ENCODE data around the gene PITPNB.

Gene PITPNB

DNA sequence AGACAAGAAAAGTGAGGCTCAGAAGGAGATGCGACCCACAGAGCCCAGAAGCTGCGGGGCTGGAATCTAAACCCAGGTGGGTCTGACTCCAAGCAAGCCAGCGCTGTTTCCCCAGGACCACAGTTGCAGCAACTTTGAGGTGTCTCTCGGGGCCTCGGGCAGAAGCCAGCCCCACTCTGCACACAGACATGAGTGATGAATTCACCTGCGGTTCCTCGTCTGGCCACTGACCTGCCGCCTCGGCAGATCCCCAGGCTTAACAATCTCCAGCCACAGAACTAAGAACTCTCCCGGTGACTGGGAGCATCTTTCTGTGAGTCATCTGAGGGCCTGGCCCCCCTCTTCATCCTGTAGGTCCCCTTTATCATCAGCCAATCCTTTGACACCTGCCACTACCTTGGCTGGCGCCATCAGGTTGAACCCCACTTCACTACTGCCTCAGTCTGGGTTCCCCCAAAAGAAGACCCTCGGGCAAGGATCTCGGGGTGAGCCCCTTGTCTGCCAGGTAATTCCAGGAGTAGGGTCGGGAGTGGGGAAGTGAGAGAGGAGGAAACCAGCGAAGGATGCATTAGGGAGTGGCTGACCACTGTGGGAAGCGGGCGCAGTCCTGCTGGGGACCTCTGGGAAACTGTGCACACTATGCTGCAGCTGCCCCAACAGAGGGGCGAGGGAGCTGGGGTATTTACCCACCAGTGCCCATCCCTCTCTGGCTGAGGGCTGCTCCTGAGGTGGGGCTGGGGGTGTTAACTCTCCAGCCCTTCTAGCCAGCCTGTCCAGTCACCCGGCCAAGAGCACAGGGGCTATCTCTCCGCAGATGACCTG is 84.5 kb downstream of the PITPNB start:
- TF ChIP-seq, protein P1, sequence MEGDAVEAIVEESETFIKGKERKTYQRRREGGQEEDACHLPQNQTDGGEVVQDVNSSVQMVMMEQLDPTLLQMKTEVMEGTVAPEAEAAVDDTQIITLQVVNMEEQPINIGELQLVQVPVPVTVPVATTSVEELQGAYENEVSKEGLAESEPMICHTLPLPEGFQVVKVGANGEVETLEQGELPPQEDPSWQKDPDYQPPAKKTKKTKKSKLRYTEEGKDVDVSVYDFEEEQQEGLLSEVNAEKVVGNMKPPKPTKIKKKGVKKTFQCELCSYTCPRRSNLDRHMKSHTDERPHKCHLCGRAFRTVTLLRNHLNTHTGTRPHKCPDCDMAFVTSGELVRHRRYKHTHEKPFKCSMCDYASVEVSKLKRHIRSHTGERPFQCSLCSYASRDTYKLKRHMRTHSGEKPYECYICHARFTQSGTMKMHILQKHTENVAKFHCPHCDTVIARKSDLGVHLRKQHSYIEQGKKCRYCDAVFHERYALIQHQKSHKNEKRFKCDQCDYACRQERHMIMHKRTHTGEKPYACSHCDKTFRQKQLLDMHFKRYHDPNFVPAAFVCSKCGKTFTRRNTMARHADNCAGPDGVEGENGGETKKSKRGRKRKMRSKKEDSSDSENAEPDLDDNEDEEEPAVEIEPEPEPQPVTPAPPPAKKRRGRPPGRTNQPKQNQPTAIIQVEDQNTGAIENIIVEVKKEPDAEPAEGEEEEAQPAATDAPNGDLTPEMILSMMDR (IDR thresholded peaks at IDR 0.05; ENCODE audit: low read length), result no peak
- TF ChIP-seq EZH2 (IDR thresholded peaks at IDR 0.05; ENCODE audit: borderline replicate concordance, low read length), result no peak
- H3K4me3 ChIP-seq (ENCODE audit: low read depth, low read length, poor library complexity, severe bottlenecking), result no peak overlapping the region
- no peaks in the 10 kb centered on the region for H3K79me2 ChIP-seq (ENCODE audit: insufficient read depth, low read length)
- H3K9ac ChIP-seq (ENCODE audit: low read length), result no peak overlapping the region
- no peak overlapping the region for H2AFZ ChIP-seq (ENCODE audit: low read length)
- no peaks in the 10 kb centered on the region for H4K20me1 ChIP-seq (ENCODE audit: insufficient read depth, low read length)
- H3K36me3 ChIP-seq (ENCODE audit: insufficient read depth, low read length), result no peaks in the 10 kb centered on the region
- H3K9me3 ChIP-seq (ENCODE audit: low read length), result peaks cover 4% of the 10 kb centered on the region; the same call in 1 of the 2 replicates
- no peak overlapping the region for H3K27ac ChIP-seq (ENCODE audit: low read depth, low read length, poor library complexity, severe bottlenecking)
- no peak overlapping the region for H3K4me2 ChIP-seq (ENCODE audit: low read length)
- H3K4me1 ChIP-seq (ENCODE audit: insufficient read depth, low read length, severe bottlenecking), result no peaks in the 10 kb centered on the region
- H3F3A ChIP-seq (ENCODE audit: insufficient read depth, low read length), result no peaks in the 10 kb centered on the region
- H3K27me3 ChIP-seq (ENCODE audit: insufficient read depth, low read length), result peaks cover 3% of the 10 kb centered on the region; the same call in 1 of the 2 replicates
- no peaks in the 10 kb centered on the region for H3K9me2 ChIP-seq (ENCODE audit: low read depth, low read length)

DNA sequence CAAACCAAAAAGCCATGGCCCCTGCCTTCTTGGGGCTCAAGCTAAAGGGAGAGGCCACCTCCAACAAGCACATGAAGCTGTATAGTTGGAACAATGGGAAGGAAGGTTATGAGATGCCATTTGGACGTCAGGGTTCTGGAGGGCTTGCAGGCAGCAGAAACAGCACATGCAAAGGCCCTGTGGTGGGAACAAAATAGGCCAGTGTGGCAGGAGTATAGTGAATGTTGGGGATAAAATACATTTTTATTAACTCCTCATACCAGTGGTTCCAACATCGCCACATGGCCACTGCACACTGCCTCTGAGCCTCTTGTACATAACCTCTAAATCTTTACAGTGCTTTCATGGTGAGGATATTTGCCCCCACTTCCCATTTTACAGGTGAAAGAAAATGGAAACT is 85.3 kb downstream of the PITPNB start:
- H3K9me3 ChIP-seq (ENCODE audit: low read length), result peaks cover 4% of the 10 kb centered on the region; the same call in 1 of the 2 replicates
- no peak overlapping the region for H3K4me2 ChIP-seq (ENCODE audit: low read length)
- no peaks in the 10 kb centered on the region for H3K36me3 ChIP-seq (ENCODE audit: insufficient read depth, low read length)
- H3K79me2 ChIP-seq (ENCODE audit: insufficient read depth, low read length), result no peaks in the 10 kb centered on the region
- H4K20me1 ChIP-seq (ENCODE audit: insufficient read depth, low read length), result no peaks in the 10 kb centered on the region
- peaks cover 3% of the 10 kb centered on the region; the same call in 1 of the 2 replicates for H3K27me3 ChIP-seq (ENCODE audit: insufficient read depth, low read length)
- no peak overlapping the region for H2AFZ ChIP-seq (ENCODE audit: low read length)
- H3K4me3 ChIP-seq (ENCODE audit: low read depth, low read length, poor library complexity, severe bottlenecking), result no peak overlapping the region
- H3K4me1 ChIP-seq (ENCODE audit: insufficient read depth, low read length, severe bottlenecking), result no peaks in the 10 kb centered on the region
- H3K27ac ChIP-seq (ENCODE audit: low read depth, low read length, poor library complexity, severe bottlenecking), result no peak overlapping the region
- no peak overlapping the region for H3K9ac ChIP-seq (ENCODE audit: low read length)
- no peaks in the 10 kb centered on the region for H3K9me2 ChIP-seq (ENCODE audit: low read depth, low read length)
- TF ChIP-seq EZH2 (IDR thresholded peaks at IDR 0.05; ENCODE audit: borderline replicate concordance, low read length), result no peak
- TF ChIP-seq, protein P1 (IDR thresholded peaks at IDR 0.05; ENCODE audit: low read length), result no peak
- no peaks in the 10 kb centered on the region for H3F3A ChIP-seq (ENCODE audit: insufficient read depth, low read length)

DNA sequence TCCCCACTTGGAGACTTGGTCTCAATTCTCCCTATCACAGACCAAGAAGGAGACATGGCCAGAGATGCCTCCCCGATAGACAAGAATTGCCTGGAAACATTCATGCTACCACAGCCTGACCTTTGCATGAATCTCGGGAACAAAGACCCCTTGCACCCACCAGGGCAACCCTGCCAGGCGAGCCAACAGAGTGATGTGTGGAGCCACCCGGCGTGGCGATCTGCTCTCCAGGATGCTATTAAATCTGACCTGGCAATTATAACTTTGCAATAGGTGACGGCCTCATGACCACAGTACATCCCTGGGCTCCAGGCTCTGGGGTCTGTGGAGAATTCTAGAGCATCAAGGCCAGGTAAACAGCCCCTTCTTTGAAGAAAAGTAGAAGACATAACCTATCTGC is 86.5 kb downstream of the PITPNB start:
- Histone ChIP-seq H3K9me2 (ENCODE audit: low read depth, low read length) (no peaks in the 10 kb centered on the region), H3K79me2 (ENCODE audit: insufficient read depth, low read length) (no peaks in the 10 kb centered on the region), H3F3A (ENCODE audit: insufficient read depth, low read length) (no peaks in the 10 kb centered on the region), H3K9ac (ENCODE audit: low read length) (no peak overlapping the region), H3K9me3 (ENCODE audit: low read length) (peaks cover 2% of the 10 kb centered on the region; the same call in 1 of the 2 replicates), H3K27ac (ENCODE audit: low read depth, low read length, poor library complexity, severe bottlenecking) (no peak overlapping the region), H3K4me2 (ENCODE audit: low read length) (no peak overlapping the region), H3K4me3 (ENCODE audit: low read depth, low read length, poor library complexity, severe bottlenecking) (no peak overlapping the region), H3K4me1 (ENCODE audit: insufficient read depth, low read length, severe bottlenecking) (no peaks in the 10 kb centered on the region), H3K36me3 (ENCODE audit: insufficient read depth, low read length) (no peaks in the 10 kb centered on the region), H4K20me1 (ENCODE audit: insufficient read depth, low read length) (no peaks in the 10 kb centered on the region), H2AFZ (ENCODE audit: low read length) (no peak overlapping the region), H3K27me3 (ENCODE audit: insufficient read depth, low read length) (peaks cover 3% of the 10 kb centered on the region; the same call in 1 of the 2 replicates)
- TF ChIP-seq EZH2 (IDR thresholded peaks at IDR 0.05; ENCODE audit: borderline replicate concordance, low read length), result no peak
- TF ChIP-seq, protein P1 (IDR thresholded peaks at IDR 0.05; ENCODE audit: low read length), result no peak
